ENCODE results near the gene PALM3.

DNA sequence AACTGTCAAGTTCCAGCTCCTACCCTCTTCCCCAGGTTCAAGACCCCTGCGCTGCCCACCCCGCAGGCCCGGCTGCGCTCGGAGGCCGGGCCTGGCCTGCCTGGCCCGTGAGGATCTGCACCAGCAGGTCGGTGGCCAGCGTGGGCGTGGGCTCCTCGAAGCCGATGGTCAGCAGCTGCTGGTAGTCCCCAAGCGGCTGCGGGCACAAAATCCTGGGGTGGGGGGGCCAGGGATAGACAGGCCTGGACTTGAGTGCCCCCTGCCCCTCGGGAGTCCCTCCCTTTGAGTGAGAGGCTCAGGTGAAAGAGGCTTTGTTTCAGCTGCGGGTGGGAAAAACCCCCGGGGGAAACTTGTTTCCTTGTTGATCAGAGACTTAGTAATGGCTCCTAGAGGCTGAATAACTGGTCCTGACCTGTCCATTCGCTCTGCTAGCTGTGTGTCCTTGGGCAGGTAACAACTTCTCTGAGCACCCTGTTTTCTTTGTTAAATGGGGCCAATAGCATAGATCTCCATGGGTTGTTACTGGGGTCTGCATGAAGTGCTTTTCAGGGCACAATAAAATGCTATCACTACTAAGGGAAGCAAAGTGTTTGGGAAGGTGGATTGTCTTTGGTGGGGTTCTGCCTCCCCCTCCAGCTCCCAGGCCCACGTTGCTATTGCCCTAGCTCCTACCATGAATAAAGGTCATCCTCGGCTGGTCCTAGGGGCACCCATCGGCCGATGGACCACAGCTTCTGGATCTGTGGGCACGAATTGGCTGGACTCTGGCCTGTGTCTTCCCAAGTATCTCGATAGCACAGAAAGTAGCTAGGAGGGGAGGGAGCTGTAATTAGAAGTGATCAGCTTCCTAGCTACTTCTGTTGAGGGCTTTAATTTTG, 20.2 kb upstream of the PALM3 start:
- TF ChIP-seq POLR2A (IDR thresholded peaks at IDR 0.05; ENCODE audit: low read depth, low read length) (no peak), POLR2AphosphoS5 (IDR thresholded peaks at IDR 0.05; ENCODE audit: insufficient read depth, low read depth, low read length) (no peak), EZH2 (IDR thresholded peaks at IDR 0.05; ENCODE audit: borderline replicate concordance, low read depth, low read length, severe bottlenecking) (no peak), JUN (IDR thresholded peaks at IDR 0.05; ENCODE audit: borderline replicate concordance, insufficient read depth, insufficient read length, low read depth) (no peak), MYC (IDR thresholded peaks at IDR 0.05; ENCODE audit: low read depth, low read length) (no peak)
- TF ChIP-seq, protein P1, sequence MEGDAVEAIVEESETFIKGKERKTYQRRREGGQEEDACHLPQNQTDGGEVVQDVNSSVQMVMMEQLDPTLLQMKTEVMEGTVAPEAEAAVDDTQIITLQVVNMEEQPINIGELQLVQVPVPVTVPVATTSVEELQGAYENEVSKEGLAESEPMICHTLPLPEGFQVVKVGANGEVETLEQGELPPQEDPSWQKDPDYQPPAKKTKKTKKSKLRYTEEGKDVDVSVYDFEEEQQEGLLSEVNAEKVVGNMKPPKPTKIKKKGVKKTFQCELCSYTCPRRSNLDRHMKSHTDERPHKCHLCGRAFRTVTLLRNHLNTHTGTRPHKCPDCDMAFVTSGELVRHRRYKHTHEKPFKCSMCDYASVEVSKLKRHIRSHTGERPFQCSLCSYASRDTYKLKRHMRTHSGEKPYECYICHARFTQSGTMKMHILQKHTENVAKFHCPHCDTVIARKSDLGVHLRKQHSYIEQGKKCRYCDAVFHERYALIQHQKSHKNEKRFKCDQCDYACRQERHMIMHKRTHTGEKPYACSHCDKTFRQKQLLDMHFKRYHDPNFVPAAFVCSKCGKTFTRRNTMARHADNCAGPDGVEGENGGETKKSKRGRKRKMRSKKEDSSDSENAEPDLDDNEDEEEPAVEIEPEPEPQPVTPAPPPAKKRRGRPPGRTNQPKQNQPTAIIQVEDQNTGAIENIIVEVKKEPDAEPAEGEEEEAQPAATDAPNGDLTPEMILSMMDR (IDR thresholded peaks at IDR 0.05; ENCODE audit: extremely low read depth in 1 of 2, insufficient read depth in 1 of 2, low read depth in 1 of 2, low read length in 2 of 2): no peak
- TF ChIP-seq, protein P2, sequence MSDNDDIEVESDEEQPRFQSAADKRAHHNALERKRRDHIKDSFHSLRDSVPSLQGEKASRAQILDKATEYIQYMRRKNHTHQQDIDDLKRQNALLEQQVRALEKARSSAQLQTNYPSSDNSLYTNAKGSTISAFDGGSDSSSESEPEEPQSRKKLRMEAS (IDR thresholded peaks at IDR 0.05; ENCODE audit: insufficient read depth, insufficient read length): no peak

All from endothelial cell of umbilical vein (primary cell).